Measurements from ENCODE around the gene OTOG.

- TF ChIP-seq CTCF (IDR thresholded peaks at IDR 0.05) (no peak), POLR2A (IDR thresholded peaks at IDR 0.05) (no peak)
These were observed 84.8 kb downstream of the OTOG start for GRCh38 chr11:17631702-17632365.

Data from lower leg skin (tissue), 3 donors.